Caco-2 (cell line): ENCODE data around the gene RAB36. TPM values are rescaled to one million over a fixed set of nuclear protein-coding genes. Genes with fewer than 3 reads are reported as not detected.

Source experiments
- BruUV-seq: library from RNA; stranded (reverse); fragments of 400-500 nt; replicated peaks from 2 replicates; lab custom pipeline; 2021; lab: Mats Ljungman, UMichigan
- CTCF ChIA-PET: fragments of 300-600 bp; sonication (Branson Sonifier 250); formaldehyde crosslinking; loops from one replicate; lab custom pipeline; 2022; ENCODE audit warnings: antibody characterized with exemption; lab: Charles Lee
- POLR2A ChIA-PET: fragments of 300-600 bp; sonication (Branson Sonifier 250); formaldehyde crosslinking; loops from one replicate; lab custom pipeline; 2022; ENCODE audit warnings: antibody characterized with exemption; lab: Charles Lee
- DNase-seq, 2 experiments: peaks; one replicate each; pipeline versions ENCODE4 v3.0.0 to v3.0.0-alpha.2; 2020 to 2022
- H3K27me3 ChIP-seq: replicated peaks from 2 replicates; pipeline ENCODE4 v1.6.0; 2011; ENCODE audit warnings: low read length; ENCODE audit not compliant: control insufficient read depth, insufficient read depth
- H3K36me3 ChIP-seq: 2 replicates; pipeline ENCODE4 v1.5.1; 2011; ENCODE audit warnings: low read length; ENCODE audit not compliant: control insufficient read depth, insufficient read depth
- H3K4me1 ChIP-seq: fragments of 250-450 bp; sonication (Bioruptor Pico); 2 replicates; pipeline ENCODE4 v1.5.1; 2020; ENCODE audit warnings: mild to moderate bottlenecking
- H3K4me3 ChIP-seq: 2 replicates; pipeline ENCODE4 v1.5.1; 2011; ENCODE audit warnings: low read depth, mild to moderate bottlenecking, control low read depth, low read length
- H3K9me3 ChIP-seq: fragments of 250-450 bp; sonication (Bioruptor Pico); 2 replicates; pipeline ENCODE4 v1.5.1; 2020; ENCODE audit warnings: mild to moderate bottlenecking, moderate library complexity
- H3K27ac Mint-ChIP-seq: one replicate; pipeline ENCODE4 v1.8.0; 2022; ENCODE audit warnings: mixed read lengths; ENCODE audit not compliant: unreplicated experiment
- H3K27me3 Mint-ChIP-seq: one replicate; pipeline ENCODE4 v1.8.0; 2022; ENCODE audit warnings: mixed read lengths; ENCODE audit not compliant: insufficient read depth, unreplicated experiment
- H3K36me3 Mint-ChIP-seq: one replicate; pipeline ENCODE4 v1.8.0; 2022; ENCODE audit warnings: mild to moderate bottlenecking, mixed read lengths; ENCODE audit not compliant: insufficient read depth, unreplicated experiment
- H3K4me1 Mint-ChIP-seq: one replicate; pipeline ENCODE4 v1.8.0; 2022; ENCODE audit warnings: low read depth, mixed read lengths; ENCODE audit not compliant: unreplicated experiment
- H3K4me3 Mint-ChIP-seq: one replicate; pipeline ENCODE4 v1.8.0; 2022; ENCODE audit warnings: mild to moderate bottlenecking, moderate library complexity, mixed read lengths; ENCODE audit not compliant: unreplicated experiment
- H3K9me3 Mint-ChIP-seq: one replicate; pipeline ENCODE4 v1.8.0; 2022; ENCODE audit warnings: mixed read lengths; ENCODE audit not compliant: unreplicated experiment
- intact Hi-C: fragments of 100-400 bp; cut with micrococcal nuclease; formaldehyde crosslinking; loops from one replicate; pipeline ENCODE4 v1.10.0; 2022; ENCODE audit not compliant: unreplicated experiment
- total RNA-seq: library from RNA; stranded (reverse); gene quantifications from 2 replicates; pipeline ENCODE4 v1.2.3, GENCODE V29; 2022
- TF ChIP-seq, protein P1 (sequence below), 2 experiments: fragments of 200-600 bp in 1 of 2; IDR thresholded peaks; 1 replicate in 1 of 2; 2 replicates in 1 of 2; pipeline versions ENCODE4 v1.5.1 to v1.8.0; 2011 to 2022; ENCODE audit warnings: antibody characterized with exemption in 1 of 2, control low read depth in 1 of 2, inconsistent platforms in 1 of 2, low read depth in 1 of 2, low read length in 1 of 2, mild to moderate bottlenecking in 1 of 2, moderate library complexity in 1 of 2; ENCODE audit not compliant: insufficient read depth in 1 of 2, severe bottlenecking in 1 of 2, unreplicated experiment in 1 of 2

Gene RAB36
- total RNA-seq, 1 experiment from 2014 or later: 0.52 TPM

DNA sequence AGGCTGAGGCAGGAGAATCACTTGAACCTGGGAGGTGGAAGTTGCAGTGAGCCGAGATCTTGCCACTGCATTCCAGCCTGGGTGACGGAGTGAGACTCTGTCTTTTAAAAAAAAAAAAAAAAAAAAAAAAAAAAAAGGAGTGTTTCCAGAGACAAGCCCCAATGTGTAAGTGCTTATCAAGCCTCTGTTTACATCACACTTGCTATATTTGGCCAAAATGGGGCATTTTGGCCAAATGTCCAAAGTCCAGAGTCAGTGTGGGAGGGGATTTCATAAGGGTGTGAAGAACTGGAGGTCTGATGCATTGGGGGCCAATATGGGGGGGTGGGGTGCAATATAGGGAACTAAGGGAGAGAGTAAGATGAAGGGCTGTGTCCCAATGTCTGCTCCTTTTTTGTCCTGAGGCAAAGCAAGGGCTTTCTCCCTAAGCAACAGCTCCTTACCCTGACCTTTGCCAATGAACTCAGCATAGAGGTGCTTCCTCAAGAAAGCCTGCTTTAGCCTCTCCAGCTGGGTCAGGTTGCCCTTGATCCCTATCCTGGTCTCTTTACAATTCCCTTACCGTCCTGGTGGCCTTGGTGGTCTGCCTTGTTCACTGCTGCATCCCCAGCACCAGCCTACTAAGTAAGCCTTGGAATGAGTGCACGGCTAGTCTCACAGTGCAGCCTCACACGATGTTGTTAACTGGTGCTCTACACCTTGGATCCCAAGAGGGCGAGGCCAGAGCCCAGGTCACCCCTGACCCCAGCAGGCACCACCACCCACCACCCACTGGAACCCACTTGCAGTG lies 21.0 kb downstream of the RAB36 start:
- Mint-ChIP-seq H3K36me3 (no peaks in the 10 kb centered on the region), H3K4me1 (no peaks in the 10 kb centered on the region), H3K4me3 (no peak overlapping the region), H3K27me3 (no peaks in the 10 kb centered on the region), H3K27ac (no peak overlapping the region), H3K9me3 (no peaks in the 10 kb centered on the region)
- TF ChIP-seq, protein P1, sequence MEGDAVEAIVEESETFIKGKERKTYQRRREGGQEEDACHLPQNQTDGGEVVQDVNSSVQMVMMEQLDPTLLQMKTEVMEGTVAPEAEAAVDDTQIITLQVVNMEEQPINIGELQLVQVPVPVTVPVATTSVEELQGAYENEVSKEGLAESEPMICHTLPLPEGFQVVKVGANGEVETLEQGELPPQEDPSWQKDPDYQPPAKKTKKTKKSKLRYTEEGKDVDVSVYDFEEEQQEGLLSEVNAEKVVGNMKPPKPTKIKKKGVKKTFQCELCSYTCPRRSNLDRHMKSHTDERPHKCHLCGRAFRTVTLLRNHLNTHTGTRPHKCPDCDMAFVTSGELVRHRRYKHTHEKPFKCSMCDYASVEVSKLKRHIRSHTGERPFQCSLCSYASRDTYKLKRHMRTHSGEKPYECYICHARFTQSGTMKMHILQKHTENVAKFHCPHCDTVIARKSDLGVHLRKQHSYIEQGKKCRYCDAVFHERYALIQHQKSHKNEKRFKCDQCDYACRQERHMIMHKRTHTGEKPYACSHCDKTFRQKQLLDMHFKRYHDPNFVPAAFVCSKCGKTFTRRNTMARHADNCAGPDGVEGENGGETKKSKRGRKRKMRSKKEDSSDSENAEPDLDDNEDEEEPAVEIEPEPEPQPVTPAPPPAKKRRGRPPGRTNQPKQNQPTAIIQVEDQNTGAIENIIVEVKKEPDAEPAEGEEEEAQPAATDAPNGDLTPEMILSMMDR (IDR thresholded peaks at IDR 0.05; ENCODE audit: insufficient read depth in 1 of 2, low read depth in 1 of 2, low read length in 1 of 2, severe bottlenecking in 1 of 2, unreplicated experiment in 1 of 2): no peak
- Histone ChIP-seq H3K27me3 (no peaks in the 10 kb centered on the region), H3K36me3 (no peaks in the 10 kb centered on the region), H3K4me1 (peaks cover 3% of the 10 kb centered on the region; the same call in 1 of the 2 replicates), H3K4me3 (no peak overlapping the region), H3K9me3 (no peaks in the 10 kb centered on the region)
- BruUV-seq: no TSS peak
- no peak for DNase-seq
- POLR2A ChIA-PET: no interaction called here
- intact Hi-C loops: no loop called here
- CTCF ChIA-PET: no interaction called here

DNA sequence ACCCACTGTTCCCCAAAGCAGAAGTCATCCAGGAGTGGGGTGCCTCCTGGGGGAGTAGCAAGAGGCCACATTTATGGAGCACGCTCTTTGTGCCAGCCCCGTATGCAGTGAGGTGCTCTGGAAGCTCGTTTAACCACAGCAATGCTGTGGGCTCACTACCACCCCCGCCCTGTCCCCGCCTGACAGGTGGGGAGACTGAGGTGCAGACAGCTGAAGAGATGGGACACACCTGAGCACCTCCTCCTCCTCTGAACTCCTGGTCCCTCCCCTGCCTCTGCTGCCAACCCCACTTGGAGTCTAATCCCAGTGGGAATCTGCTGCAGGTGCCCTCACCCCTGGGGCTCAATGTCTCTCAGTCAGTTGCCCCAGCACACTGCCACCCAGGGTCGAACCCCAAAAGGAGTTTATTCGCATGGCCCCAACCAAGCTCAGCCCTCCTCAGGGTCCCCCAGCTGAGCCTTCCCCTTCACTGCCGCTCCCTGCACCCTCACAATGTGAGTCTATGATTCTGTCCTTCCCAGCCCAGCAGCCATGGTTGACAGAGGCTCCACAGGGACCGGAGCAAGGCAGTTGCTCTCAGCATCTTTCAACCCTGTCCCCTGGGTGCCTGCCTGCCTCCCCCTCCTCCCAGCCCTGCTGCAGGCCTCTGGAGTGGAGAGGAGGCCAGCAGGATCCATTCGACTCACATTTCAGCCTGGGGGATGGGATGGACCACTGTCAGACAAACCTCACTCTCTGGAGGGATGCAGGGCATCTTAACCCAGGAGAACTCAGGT lies 21.8 kb downstream of the RAB36 start:
- Mint-ChIP-seq H3K4me1 (no peaks in the 10 kb centered on the region), H3K4me3 (no peak overlapping the region), H3K36me3 (no peaks in the 10 kb centered on the region), H3K27me3 (no peaks in the 10 kb centered on the region), H3K27ac (no peak overlapping the region), H3K9me3 (no peaks in the 10 kb centered on the region)
- Histone ChIP-seq H3K4me3 (no peak overlapping the region), H3K9me3 (no peaks in the 10 kb centered on the region), H3K4me1 (peaks cover 3% of the 10 kb centered on the region; the same call in 1 of the 2 replicates), H3K27me3 (no peaks in the 10 kb centered on the region), H3K36me3 (no peaks in the 10 kb centered on the region)
- TF ChIP-seq, protein P1 (IDR thresholded peaks at IDR 0.05; ENCODE audit: insufficient read depth in 1 of 2, low read depth in 1 of 2, low read length in 1 of 2, severe bottlenecking in 1 of 2, unreplicated experiment in 1 of 2): no peak
- BruUV-seq: no TSS peak
- intact Hi-C loops: no loop called here
- DNase-seq: no peak
- ChIA-PET CTCF (interaction anchor here (0.6 kb wide), 1 partner anchor 13 kb away, joined by 3 read pairs; no protein-coding TSS in a partner anchor), POLR2A (no interaction called here)

DNA sequence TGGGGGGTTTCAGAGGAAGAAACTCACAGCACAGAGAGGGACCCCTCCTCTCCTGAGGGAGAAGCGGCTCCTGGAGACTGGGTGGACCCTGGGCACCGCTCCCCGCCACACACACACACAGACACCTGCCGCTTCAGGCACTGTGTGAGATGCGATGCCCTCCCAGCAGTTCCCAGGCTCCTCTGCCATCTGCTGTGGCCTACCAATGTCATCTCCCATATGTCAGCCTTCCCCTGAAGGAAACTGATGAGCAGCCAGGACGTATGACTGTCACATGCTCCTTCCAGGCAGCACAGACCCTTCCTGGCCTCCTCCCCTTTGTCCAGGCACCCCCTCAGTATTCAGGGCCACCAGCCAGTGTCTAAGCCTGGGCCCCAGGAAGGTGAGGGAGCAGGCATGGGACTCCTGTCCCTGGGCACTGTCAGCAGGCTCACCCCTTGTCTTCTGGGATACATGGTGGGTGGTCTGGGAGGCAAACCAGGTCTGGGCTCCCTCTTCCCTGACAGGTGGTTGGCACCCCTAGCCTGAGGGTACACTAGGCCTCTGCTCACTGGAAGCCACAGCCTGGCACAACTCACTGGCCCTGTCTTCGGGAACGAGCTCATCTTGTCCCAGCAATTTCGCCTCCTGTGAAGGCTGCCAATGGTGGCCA lies 23.2 kb downstream of the RAB36 start:
- Mint-ChIP-seq H3K36me3 (peaks cover under 1% of the 10 kb centered on the region), H3K9me3 (no peaks in the 10 kb centered on the region), H3K27me3 (no peaks in the 10 kb centered on the region), H3K4me3 (no peak overlapping the region), H3K27ac (no peak overlapping the region), H3K4me1 (no peaks in the 10 kb centered on the region)
- Histone ChIP-seq H3K4me1 (peaks cover 3% of the 10 kb centered on the region; the same call in 1 of the 2 replicates), H3K27me3 (no peaks in the 10 kb centered on the region), H3K9me3 (no peaks in the 10 kb centered on the region), H3K4me3 (no peak overlapping the region), H3K36me3 (no peaks in the 10 kb centered on the region)
- no TSS peak for BruUV-seq
- DNase-seq: no peak
- POLR2A ChIA-PET: no interaction called here
- CTCF ChIA-PET: no interaction called here
- TF ChIP-seq, protein P1 (IDR thresholded peaks at IDR 0.05; ENCODE audit: insufficient read depth in 1 of 2, low read depth in 1 of 2, low read length in 1 of 2, severe bottlenecking in 1 of 2, unreplicated experiment in 1 of 2): no peak
- intact Hi-C loops: no loop called here
